Mesenchymal stem cell (in vitro differentiated cells and primary cell): ENCODE results near the gene DCTD.
A peak's percentile ranks its signal among the peaks of the same experiment; 100 is the strongest.

ENCODE experiments used
- DNase-seq: peaks from one replicate; pipeline ENCODE4 v3.0.0-alpha.2; 2013
- H2AFZ ChIP-seq: one replicate; pipeline ENCODE4 v1.6.1; 2013; ENCODE audit warnings: low read depth, mild to moderate bottlenecking, control low read depth, inconsistent platforms, low read length, moderate library complexity
- H2AK5ac ChIP-seq: 2 replicates; pipeline ENCODE4 v1.6.1; 2013; ENCODE audit warnings: low read length, moderate library complexity, mild to moderate bottlenecking, inconsistent platforms; ENCODE audit not compliant: severe bottlenecking
- H2BK120ac ChIP-seq: one replicate; pipeline ENCODE4 v1.6.1; 2013; ENCODE audit warnings: low read depth, mild to moderate bottlenecking, inconsistent platforms, low read length, moderate library complexity
- H2BK12ac ChIP-seq, 2 experiments: one replicate each; pipeline ENCODE4 v1.6.1; 2013; ENCODE audit warnings: inconsistent platforms in 2 of 2, low read length in 2 of 2, mild to moderate bottlenecking in 2 of 2, moderate library complexity in 2 of 2, control low read depth in 1 of 2
- H2BK15ac ChIP-seq: one replicate; pipeline ENCODE4 v1.6.1; 2013; ENCODE audit warnings: mild to moderate bottlenecking, low read depth, inconsistent platforms; ENCODE audit not compliant: poor library complexity, severe bottlenecking
- H2BK5ac ChIP-seq: 2 replicates; pipeline ENCODE4 v1.6.1; 2013; ENCODE audit warnings: low read depth, mild to moderate bottlenecking, low read length, control low read depth, inconsistent platforms; ENCODE audit not compliant: poor library complexity, severe bottlenecking
- H3K14ac ChIP-seq, 2 experiments: one replicate each; pipeline ENCODE4 v1.6.1; 2013; ENCODE audit warnings: inconsistent platforms in 2 of 2, low read length in 2 of 2, control low read depth in 1 of 2, mild to moderate bottlenecking in 1 of 2, moderate library complexity in 1 of 2
- H3K18ac ChIP-seq, 2 experiments: one replicate each; pipeline ENCODE4 v1.6.1; 2013; ENCODE audit warnings: inconsistent platforms in 2 of 2, low read length in 2 of 2, control low read depth in 1 of 2, low read depth in 1 of 2, mild to moderate bottlenecking in 1 of 2
- H3K23ac ChIP-seq, 2 experiments: one replicate each; pipeline ENCODE4 v1.6.1; 2013; ENCODE audit warnings: inconsistent platforms in 2 of 2, low read length in 2 of 2, mild to moderate bottlenecking in 2 of 2, moderate library complexity in 2 of 2, control low read depth in 1 of 2
- H3K27ac ChIP-seq: 2 replicates; pipeline ENCODE4 v1.5.1; 2013; ENCODE audit warnings: mild to moderate bottlenecking, moderate library complexity, low read length, control low read depth, inconsistent platforms; ENCODE audit not compliant: poor library complexity, severe bottlenecking
- H3K27me3 ChIP-seq, 2 experiments: 2 replicates each; pipeline versions ENCODE4 v1.6.1 to v1.7.0; 2013; ENCODE audit warnings: low read length in 2 of 2, mild to moderate bottlenecking in 2 of 2, moderate library complexity in 2 of 2, control low read depth in 1 of 2, inconsistent platforms in 1 of 2; ENCODE audit not compliant: control insufficient read depth in 1 of 2, insufficient read depth in 1 of 2
- H3K36me3 ChIP-seq, 2 experiments: 2 replicates each; pipeline versions ENCODE4 v1.6.1 to v1.7.0; 2013; ENCODE audit warnings: low read length in 2 of 2, control low read depth in 1 of 2, inconsistent platforms in 1 of 2, low read depth in 1 of 2, mild to moderate bottlenecking in 1 of 2; ENCODE audit not compliant: insufficient read depth in 2 of 2, control insufficient read depth in 1 of 2
- H3K4ac ChIP-seq, 2 experiments: one replicate each; pipeline ENCODE4 v1.6.1; 2013; ENCODE audit warnings: inconsistent platforms in 2 of 2, low read length in 2 of 2, mild to moderate bottlenecking in 2 of 2, moderate library complexity in 2 of 2, control low read depth in 1 of 2, low read depth in 1 of 2
- H3K4me1 ChIP-seq: 2 replicates; pipeline ENCODE4 v1.6.1; 2013; ENCODE audit warnings: low read depth, low read length, control low read depth; ENCODE audit not compliant: control insufficient read depth, insufficient read depth
- H3K4me2 ChIP-seq: 2 replicates; pipeline ENCODE4 v1.6.1; 2013; ENCODE audit warnings: low read length, mild to moderate bottlenecking, inconsistent platforms; ENCODE audit not compliant: poor library complexity, severe bottlenecking
- H3K4me3 ChIP-seq, 2 experiments: 2 replicates each; pipeline versions ENCODE4 v1.5.1 to v1.7.0; 2013; ENCODE audit warnings: low read length in 2 of 2, mild to moderate bottlenecking in 2 of 2, control low read depth in 1 of 2, low read depth in 1 of 2; ENCODE audit not compliant: insufficient read depth in 1 of 2
- H3K79me1 ChIP-seq: replicated peaks from 2 replicates; pipeline ENCODE4 v1.6.1; 2013; ENCODE audit warnings: mild to moderate bottlenecking, control low read depth, low read length, inconsistent platforms; ENCODE audit not compliant: poor library complexity, severe bottlenecking
- H3K9ac ChIP-seq: 2 replicates; pipeline ENCODE4 v1.7.0; 2013; ENCODE audit warnings: mild to moderate bottlenecking, low read length, moderate library complexity
- H3K9me3 ChIP-seq: 2 replicates; pipeline ENCODE4 v1.7.0; 2013; ENCODE audit warnings: mild to moderate bottlenecking, low read length; ENCODE audit not compliant: control insufficient read depth
- H4K8ac ChIP-seq: one replicate; pipeline ENCODE4 v1.6.1; 2013; ENCODE audit warnings: inconsistent platforms, mild to moderate bottlenecking, low read length, moderate library complexity
- H4K91ac ChIP-seq: one replicate; pipeline ENCODE4 v1.6.1; 2013; ENCODE audit warnings: mild to moderate bottlenecking, low read length, inconsistent platforms
- WGBS: methylation state at CpG from one replicate; pipeline ENCODE4 v1.1.7; 2013; ENCODE audit warnings: mixed read lengths; 5-methylcytosine and 5-hydroxymethylcytosine counted together

The DCTD gene

DNA sequence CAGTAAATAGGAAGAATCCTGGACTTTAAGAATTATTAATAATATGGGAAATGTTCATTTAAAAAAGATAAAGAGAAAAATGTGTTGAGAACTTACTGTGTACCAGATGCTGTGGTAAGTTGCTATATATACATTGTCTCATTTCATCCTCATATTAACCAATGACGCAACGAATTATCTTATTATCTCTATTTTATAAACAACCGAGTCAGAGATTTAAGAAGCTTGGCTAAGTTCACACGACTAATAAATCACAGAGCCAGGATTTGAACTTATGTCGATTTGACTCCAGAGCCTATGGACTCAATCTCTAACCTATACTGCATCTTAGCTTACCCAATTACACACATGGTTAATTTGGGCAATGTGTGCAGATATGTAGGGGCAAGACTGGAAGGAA is 15.5 kb upstream of the DCTD start:
- Histone ChIP-seq H4K8ac (no peak overlapping the region), H2AFZ (no peak overlapping the region), H3K4ac (no peak overlapping the region), H2BK15ac (no peak overlapping the region), H3K4me1 (peaks cover 4% of the 10 kb centered on the region), H3K14ac (no peak overlapping the region), H3K27me3 (no peaks in the 10 kb centered on the region), H3K9ac (no peak overlapping the region), H2BK12ac (no peak overlapping the region), H3K23ac (no peak overlapping the region), H3K18ac (no peak overlapping the region), H3K9me3 (no peaks in the 10 kb centered on the region), H4K91ac (no peak overlapping the region), H2BK120ac (no peak overlapping the region), H2BK5ac (no peak overlapping the region), H3K4me2 (no peak overlapping the region), H2AK5ac (no peak overlapping the region), H3K79me1 (no peaks in the 10 kb centered on the region), H3K36me3 (no peaks in the 10 kb centered on the region), H3K4me3 (no peak overlapping the region), H3K27ac (no peak overlapping the region)
- DNase-seq: peak; percentile 54
- WGBS: 61% methylated on average over 4 of the region's 5 CpGs

DNA sequence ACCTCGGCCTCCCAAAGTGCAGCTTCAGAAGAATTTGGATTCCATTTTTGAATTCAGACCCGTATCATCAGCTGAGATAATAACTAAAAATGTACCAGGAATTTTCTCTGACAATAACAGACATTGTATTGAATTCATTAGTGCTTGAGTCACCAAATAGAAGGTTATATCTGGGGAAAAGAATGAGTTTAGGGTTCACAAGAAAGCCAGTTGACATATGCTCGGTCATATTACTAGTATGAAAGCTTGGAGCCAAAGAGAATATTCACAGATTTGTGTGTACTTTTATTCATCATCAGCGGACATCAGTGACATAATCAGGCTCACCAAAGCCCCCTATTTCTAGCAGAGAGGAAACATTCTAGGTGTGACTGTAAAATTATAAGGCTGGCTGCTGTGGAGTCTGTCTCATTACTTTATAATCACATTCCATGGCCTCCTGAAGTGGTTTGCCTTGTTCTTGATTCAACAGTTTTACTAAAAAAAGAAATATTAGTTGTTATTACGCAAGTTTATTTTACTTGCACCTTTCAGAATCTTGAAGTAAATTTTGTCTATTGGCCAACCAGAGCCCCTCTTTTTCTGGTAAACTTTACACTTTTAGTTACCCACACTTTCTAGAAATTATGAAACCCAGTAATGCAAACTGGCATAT is 14.6 kb upstream of the DCTD start:
- no peak overlapping the region for H3K18ac ChIP-seq
- no peak overlapping the region for H2AFZ ChIP-seq
- no peak overlapping the region for H4K91ac ChIP-seq
- no peak for DNase-seq
- H3K4me3 ChIP-seq: no peak overlapping the region
- H3K36me3 ChIP-seq: no peaks in the 10 kb centered on the region
- no peak overlapping the region for H3K23ac ChIP-seq
- no peak overlapping the region for H2BK120ac ChIP-seq
- no peaks in the 10 kb centered on the region for H3K9me3 ChIP-seq
- 93% methylated on average over 3 of the region's 5 CpGs for WGBS
- H2BK15ac ChIP-seq: no peak overlapping the region
- no peak overlapping the region for H4K8ac ChIP-seq
- no peak overlapping the region for H3K27ac ChIP-seq
- no peak overlapping the region for H3K4me2 ChIP-seq
- no peak overlapping the region for H3K4ac ChIP-seq
- no peak overlapping the region for H2BK12ac ChIP-seq
- no peaks in the 10 kb centered on the region for H3K79me1 ChIP-seq
- H3K14ac ChIP-seq: no peak overlapping the region
- H2AK5ac ChIP-seq: no peak overlapping the region
- H3K27me3 ChIP-seq: no peaks in the 10 kb centered on the region
- H3K4me1 ChIP-seq: peaks cover 4% of the 10 kb centered on the region
- H3K9ac ChIP-seq: no peak overlapping the region
- H2BK5ac ChIP-seq: no peak overlapping the region

DNA sequence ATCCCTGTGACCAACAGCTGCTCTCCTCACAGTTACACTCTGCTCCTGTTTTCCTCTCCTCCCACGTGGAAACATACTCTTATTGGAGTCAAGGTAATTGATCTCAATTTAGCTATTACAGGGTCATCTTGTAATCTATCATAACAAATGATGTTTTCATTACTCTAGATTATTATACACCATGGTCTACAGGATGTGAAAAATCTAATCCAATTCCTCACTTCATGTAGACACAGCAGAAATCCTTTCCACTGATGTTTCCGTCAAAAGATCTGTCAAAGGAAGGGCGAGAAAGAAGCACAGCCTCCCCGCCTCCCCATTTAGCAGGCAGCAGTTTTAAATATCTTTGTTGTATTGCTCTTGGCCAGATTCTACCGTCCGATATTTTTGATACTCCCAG is 13.7 kb upstream of the DCTD start:
- H3K4me2 ChIP-seq: no peak overlapping the region
- no peak overlapping the region for H4K8ac ChIP-seq
- no peaks in the 10 kb centered on the region for H3K9me3 ChIP-seq
- no peak overlapping the region for H3K9ac ChIP-seq
- no peak overlapping the region for H2AFZ ChIP-seq
- no peak overlapping the region for H2BK5ac ChIP-seq
- no peak overlapping the region for H3K23ac ChIP-seq
- no peak overlapping the region for H3K4me3 ChIP-seq
- no peak overlapping the region for H3K4ac ChIP-seq
- H3K4me1 ChIP-seq: peaks cover 4% of the 10 kb centered on the region
- H3K36me3 ChIP-seq: no peaks in the 10 kb centered on the region
- no peaks in the 10 kb centered on the region for H3K79me1 ChIP-seq
- H3K27me3 ChIP-seq: no peaks in the 10 kb centered on the region
- no peak overlapping the region for H3K18ac ChIP-seq
- H4K91ac ChIP-seq: no peak overlapping the region
- no peak overlapping the region for H3K27ac ChIP-seq
- H2BK12ac ChIP-seq: peak overlapping the region in 1 of 2 experiments; percentile 47
- no peak overlapping the region for H3K14ac ChIP-seq
- no peak overlapping the region for H2BK15ac ChIP-seq
- H2AK5ac ChIP-seq: no peak overlapping the region
- 100% methylated on average over 2 of the region's 6 CpGs for WGBS
- no peak for DNase-seq
- no peak overlapping the region for H2BK120ac ChIP-seq

DNA sequence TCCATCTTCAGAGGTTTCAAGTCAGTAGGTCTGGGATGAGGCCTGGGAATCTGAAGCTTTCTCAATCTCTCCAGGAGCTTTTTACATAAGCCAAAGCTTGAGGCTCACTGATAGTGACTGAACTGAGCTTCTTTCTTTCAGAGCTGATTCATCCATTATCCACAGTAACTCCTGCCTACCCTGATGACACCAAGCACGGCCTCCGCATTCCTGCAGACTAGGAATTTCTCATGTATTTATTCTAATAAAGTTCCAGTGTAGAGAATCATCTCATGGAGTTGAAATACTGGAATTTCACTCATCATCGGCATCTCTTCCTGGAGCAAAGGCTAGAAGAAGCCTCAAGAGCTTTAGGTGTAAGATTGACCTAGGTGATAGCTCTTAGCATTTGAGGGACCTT is 12.1 kb upstream of the DCTD start:
- H4K8ac ChIP-seq: no peak overlapping the region
- WGBS: 0% methylated on average over 1 of the region's 3 CpGs
- no peak overlapping the region for H3K4me2 ChIP-seq
- no peak overlapping the region for H3K23ac ChIP-seq
- peak; percentile 91 for DNase-seq
- no peak overlapping the region for H4K91ac ChIP-seq
- H3K9ac ChIP-seq: no peak overlapping the region
- no peaks in the 10 kb centered on the region for H3K36me3 ChIP-seq
- no peaks in the 10 kb centered on the region for H3K79me1 ChIP-seq
- H2BK12ac ChIP-seq: no peak overlapping the region
- H2BK15ac ChIP-seq: no peak overlapping the region
- H2BK120ac ChIP-seq: no peak overlapping the region
- no peak overlapping the region for H2AFZ ChIP-seq
- H3K27me3 ChIP-seq: peaks cover 0 to 4% of the 10 kb centered on the region in 2 experiments
- no peak overlapping the region for H3K4me3 ChIP-seq
- H3K9me3 ChIP-seq: no peaks in the 10 kb centered on the region
- H3K4me1 ChIP-seq: peaks cover 4% of the 10 kb centered on the region
- peak overlapping the region; percentile 26 for H2BK5ac ChIP-seq
- H3K14ac ChIP-seq: no peak overlapping the region
- peak overlapping the region; percentile 86 for H3K27ac ChIP-seq
- H2AK5ac ChIP-seq: no peak overlapping the region
- H3K18ac ChIP-seq: no peak overlapping the region
- H3K4ac ChIP-seq: no peak overlapping the region
